H9 (cell line): Measurements from ENCODE around the gene MALRD1. TPM values are rescaled to one million over a fixed set of nuclear protein-coding genes. Genes with fewer than 3 reads are reported as not detected.

Experiments
- DNase-seq: peaks from one replicate; pipeline ENCODE4 v3.0.0-alpha.2; 2017
- H2AFZ ChIP-seq: one replicate; pipeline ENCODE4 v1.6.1; 2013; ENCODE audit warnings: mild to moderate bottlenecking, low read length, control low read depth, moderate library complexity
- H2AK5ac ChIP-seq: 2 replicates; pipeline ENCODE4 v1.6.1; 2013; ENCODE audit warnings: low read length, control low read depth, mixed read lengths; ENCODE audit not compliant: insufficient read length
- H2BK120ac ChIP-seq: one replicate; pipeline ENCODE4 v1.6.1; 2013; ENCODE audit warnings: low read depth, mild to moderate bottlenecking, low read length, control low read depth, inconsistent platforms; ENCODE audit not compliant: poor library complexity, severe bottlenecking
- H2BK12ac ChIP-seq: 2 replicates; pipeline ENCODE4 v1.6.1; 2013; ENCODE audit warnings: low read length, control low read depth, mixed read lengths, low read depth; ENCODE audit not compliant: insufficient read length
- H2BK15ac ChIP-seq: 2 replicates; pipeline ENCODE4 v1.6.1; 2013; ENCODE audit warnings: low read depth, low read length, control low read depth
- H2BK20ac ChIP-seq: one replicate; pipeline ENCODE4 v1.6.1; 2013; ENCODE audit warnings: low read depth, mild to moderate bottlenecking, low read length, control low read depth, inconsistent platforms; ENCODE audit not compliant: poor library complexity, severe bottlenecking
- H2BK5ac ChIP-seq: 2 replicates; pipeline ENCODE4 v1.6.1; 2013; ENCODE audit warnings: low read length, control low read depth, mixed read lengths; ENCODE audit not compliant: insufficient read length
- H3K14ac ChIP-seq: 2 replicates; pipeline ENCODE4 v1.6.1; 2013; ENCODE audit warnings: low read length, control low read depth; ENCODE audit not compliant: insufficient read depth
- H3K18ac ChIP-seq: 2 replicates; pipeline ENCODE4 v1.6.1; 2013; ENCODE audit warnings: low read depth, mild to moderate bottlenecking, mixed read lengths, low read length, control low read depth; ENCODE audit not compliant: insufficient read length
- H3K23ac ChIP-seq: 2 replicates; pipeline ENCODE4 v1.6.1; 2013; ENCODE audit warnings: low read length, control low read depth, mixed read lengths, low read depth; ENCODE audit not compliant: insufficient read length
- H3K23me2 ChIP-seq: 2 replicates; pipeline ENCODE4 v1.6.1; 2013; ENCODE audit warnings: low read depth, mild to moderate bottlenecking, mixed read lengths, low read length, control low read depth; ENCODE audit not compliant: insufficient read length, poor library complexity, severe bottlenecking
- H3K27ac ChIP-seq: 2 replicates; pipeline ENCODE4 v1.5.1; 2013; ENCODE audit warnings: low read length, control low read depth, mixed read lengths, low read depth; ENCODE audit not compliant: insufficient read length
- H3K27me3 ChIP-seq: 2 replicates; pipeline ENCODE4 v1.6.1; 2013; ENCODE audit warnings: low read length, control low read depth, inconsistent platforms; ENCODE audit not compliant: insufficient read depth
- H3K4ac ChIP-seq: 2 replicates; pipeline ENCODE4 v1.6.1; 2013; ENCODE audit warnings: low read depth, mild to moderate bottlenecking, control low read depth, inconsistent platforms, low read length, moderate library complexity
- H3K4me1 ChIP-seq: 2 replicates; pipeline ENCODE4 v1.6.1; 2013; ENCODE audit warnings: low read length, control low read depth, inconsistent platforms; ENCODE audit not compliant: insufficient read depth
- H3K4me2 ChIP-seq: 2 replicates; pipeline ENCODE4 v1.6.1; 2013; ENCODE audit warnings: low read length, control low read depth, mixed read lengths; ENCODE audit not compliant: insufficient read length, insufficient read depth
- H3K56ac ChIP-seq: 2 replicates; pipeline ENCODE4 v1.6.1; 2013; ENCODE audit warnings: low read depth, mild to moderate bottlenecking, mixed read lengths, low read length, control low read depth; ENCODE audit not compliant: insufficient read length
- H3K79me1 ChIP-seq: 2 replicates; pipeline ENCODE4 v1.6.1; 2013; ENCODE audit warnings: low read depth, mild to moderate bottlenecking, moderate library complexity, low read length, control low read depth, inconsistent platforms; ENCODE audit not compliant: insufficient read depth, poor library complexity, severe bottlenecking
- H3K79me2 ChIP-seq: 2 replicates; pipeline ENCODE4 v1.6.1; 2013; ENCODE audit warnings: low read length, control low read depth, inconsistent platforms; ENCODE audit not compliant: insufficient read depth
- H3K9ac ChIP-seq: 2 replicates; pipeline ENCODE4 v1.6.1; 2013; ENCODE audit warnings: low read length, control low read depth, mixed read lengths; ENCODE audit not compliant: insufficient read length; ENCODE audit errors: extremely low read depth
- H3K9me3 ChIP-seq: one replicate; pipeline ENCODE4 v1.6.1; 2013; ENCODE audit warnings: low read depth, low read length, inconsistent platforms; ENCODE audit not compliant: control insufficient read depth
- H3T11ph ChIP-seq: one replicate; pipeline ENCODE4 v1.6.1; 2013; ENCODE audit warnings: mild to moderate bottlenecking, low read length, control low read depth, inconsistent platforms
- H4K20me1 ChIP-seq: one replicate; pipeline ENCODE4 v1.6.1; 2013; ENCODE audit not compliant: control insufficient read depth, insufficient read length, insufficient read depth
- H4K5ac ChIP-seq: 2 replicates; pipeline ENCODE4 v1.6.1; 2013; ENCODE audit warnings: low read depth, mild to moderate bottlenecking, mixed read lengths, low read length, control low read depth; ENCODE audit not compliant: insufficient read length
- H4K8ac ChIP-seq: replicated peaks from 2 replicates; pipeline ENCODE4 v1.6.1; 2013; ENCODE audit warnings: low read length, control low read depth, mixed read lengths, low read depth; ENCODE audit not compliant: insufficient read length
- H4K91ac ChIP-seq: 2 replicates; pipeline ENCODE4 v1.6.1; 2013; ENCODE audit warnings: low read depth, mild to moderate bottlenecking, moderate library complexity, mixed read lengths, low read length, control low read depth; ENCODE audit not compliant: insufficient read length
- H3K27ac Mint-ChIP-seq, 3 experiments: 2 replicates in 2 of 3; 3 replicates in 1 of 3; pipeline ENCODE4 v1.8.0; 2020 to 2021; ENCODE audit warnings: mixed read lengths in 3 of 3, mild to moderate bottlenecking in 1 of 3, moderate library complexity in 1 of 3
- H3K27me3 Mint-ChIP-seq: 2 replicates; pipeline ENCODE4 v1.8.0; 2021; ENCODE audit warnings: low read depth, mild to moderate bottlenecking, moderate library complexity, mixed read lengths
- H3K36me3 Mint-ChIP-seq, 3 experiments: 2 replicates in 2 of 3; 3 replicates in 1 of 3; pipeline ENCODE4 v1.8.0; 2020 to 2021; ENCODE audit warnings: low read depth in 3 of 3, mixed read lengths in 3 of 3; ENCODE audit not compliant: insufficient read depth in 1 of 3
- H3K4me1 Mint-ChIP-seq, 2 experiments: 2 replicates each; pipeline ENCODE4 v1.8.0; 2020; ENCODE audit warnings: mixed read lengths in 2 of 2
- H3K4me3 Mint-ChIP-seq, 2 experiments: 2 replicates in 1 of 2; 3 replicates in 1 of 2; pipeline ENCODE4 v1.8.0; 2020 to 2021; ENCODE audit warnings: mild to moderate bottlenecking in 2 of 2, mixed read lengths in 2 of 2, moderate library complexity in 1 of 2
- H3K9me3 Mint-ChIP-seq, 2 experiments: 2 replicates in 1 of 2; 3 replicates in 1 of 2; pipeline ENCODE4 v1.8.0; 2020; ENCODE audit warnings: mild to moderate bottlenecking in 2 of 2, mixed read lengths in 2 of 2, moderate library complexity in 1 of 2
- CTCF ChIP-seq: fragments of 200-600 bp; sonication (generic); conservative IDR thresholded peaks from 3 replicates; pipeline ENCODE4 v1.8.0; 2021; ENCODE audit warnings: antibody characterized with exemption, mild to moderate bottlenecking
- WGBS: extraction: QIAGEN DNeasy Blood & Tissue Kit; methylation state at CpG from one replicate; pipeline ENCODE4 v1.1.7; 2013; ENCODE audit warnings: missing lambda C conversion rate, low lambda C conversion rate, mixed read lengths; ENCODE audit not compliant: insufficient read length; ENCODE audit errors: extremely low coverage; 5-methylcytosine and 5-hydroxymethylcytosine counted together
- total RNA-seq: library from RNA; stranded (reverse); gene quantifications from 2 replicates; pipeline ENCODE4 v1.2.1, GENCODE V29; 2021

Gene MALRD1
- total RNA-seq, 1 experiment from 2014 or later: 0.20 TPM

- Histone ChIP-seq H4K91ac (no peak overlapping the region), H3K27me3 (no peaks in the 10 kb centered on the region), H3K4me2 (no peak overlapping the region), H3K27ac (no peak overlapping the region), H2BK5ac (no peak overlapping the region), H2BK15ac (no peak overlapping the region), H3K4me1 (no peaks in the 10 kb centered on the region), H3K14ac (no peak overlapping the region), H3K9me3 (no peaks in the 10 kb centered on the region), H2BK120ac (no peak overlapping the region), H3T11ph (no peak overlapping the region), H2AFZ (no peak overlapping the region), H4K8ac (no peak overlapping the region), H2AK5ac (no peak overlapping the region), H3K79me2 (no peaks in the 10 kb centered on the region), H3K23me2 (no peaks in the 10 kb centered on the region), H4K5ac (no peak overlapping the region), H4K20me1 (no peaks in the 10 kb centered on the region), H3K4ac (no peak overlapping the region), H3K18ac (no peak overlapping the region), H2BK20ac (no peak overlapping the region), H2BK12ac (no peak overlapping the region), H3K56ac (no peak overlapping the region), H3K23ac (no peak overlapping the region), H3K9ac (no peak overlapping the region), H3K79me1 (no peaks in the 10 kb centered on the region)
- no CpG with 5 or more reads among the region's 2 CpGs for WGBS
- no peak for TF ChIP-seq CTCF
- H3K4me3 Mint-ChIP-seq: no peak overlapping the region
- DNase-seq: no peak
- H3K27me3 Mint-ChIP-seq: no peaks in the 10 kb centered on the region
- no peaks in the 10 kb centered on the region for H3K36me3 Mint-ChIP-seq
- no peaks in the 10 kb centered on the region for H3K9me3 Mint-ChIP-seq
- H3K4me1 Mint-ChIP-seq: no peaks in the 10 kb centered on the region
- no peak overlapping the region for H3K27ac Mint-ChIP-seq
Observed at GRCh38 chr10:19250546-19250945, 201.9 kb downstream of the MALRD1 start.
